Diencephalon (tissue), 1 donor: ENCODE measurements around the gene C1QA. TPM values are rescaled to one million over a fixed set of nuclear protein-coding genes. Genes with fewer than 3 reads are reported as not detected.

Experiments
- small RNA-seq: library from RNA; depleted of rRNA; stranded (forward); fragments of <200 nt; gene quantifications from one replicate; pipeline ENCODE3, GENCODE V24; 2014
- total RNA-seq: library from RNA; depleted of rRNA; stranded (reverse); fragments of >200 nt; gene quantifications from one replicate; pipeline ENCODE4 v1.2.3, GENCODE V29; 2014

C1QA gene
- 17.5 TPM for total RNA-seq

GRCh38 chr1:22636353-22636752 lies at the start of gene C1QA:
C1QA (plus strand) TSS chr1:22636628; CDS start chr1:22637617, 989 bp downstream.

DNA sequence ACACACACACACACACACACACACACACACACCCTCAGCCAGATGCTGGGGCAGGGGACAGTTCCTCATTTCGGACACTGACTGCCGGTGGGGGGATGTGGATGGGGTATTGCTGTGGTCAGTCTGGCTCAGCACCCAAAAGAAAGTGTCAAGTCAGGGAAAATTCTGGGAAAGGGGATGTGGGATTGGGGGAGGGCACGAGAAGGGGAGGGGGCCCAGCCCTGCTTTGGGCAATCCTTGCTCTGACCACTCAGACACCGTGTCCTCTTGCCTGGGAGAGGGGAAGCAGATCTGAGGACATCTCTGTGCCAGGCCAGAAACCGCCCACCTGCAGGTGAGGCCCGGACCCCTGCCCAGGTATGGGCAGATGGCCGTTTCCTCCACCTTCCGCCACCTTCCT lies 7.0 kb downstream of the C1QA start, which contains the start of gene C1QC:
Gene C1QC (plus strand): TSS at position 253 of the 400 bp plus-strand sequence. CDS start 391 bp downstream, outside the sequence.

GRCh38 chr1:22652881-22653316 lies 16.5 kb downstream of the C1QA start, which contains the start of gene C1QB:
C1QB (plus strand) TSS chr1:22653236; CDS start chr1:22659463, 6,227 bp downstream.

Small RNAs within 50 kb of the gene (small RNA-seq; reads per million reads assigned to genes)
- not detected for gene MIR6127

Other genes starting within 250 kb of the C1QA start
- 11.5 TPM for gene ZBTB40, start 184.8 kb upstream of the C1QA start, total RNA-seq
- gene EPHA8, start 73.1 kb upstream of the C1QA start, total RNA-seq: 10.4 TPM
- gene C1QC, start 7.0 kb downstream of the C1QA start, total RNA-seq: 18.0 TPM
- gene C1QB, start 16.6 kb downstream of the C1QA start, total RNA-seq: 11.3 TPM
- 36.9 TPM for gene EPHB2, start 74.2 kb downstream of the C1QA start, total RNA-seq